Retinal pigment epithelial cell (primary cell): ENCODE results near the gene DNMT3A.

Experiments
- DNase-seq: peaks from one replicate; pipeline ENCODE4 v3.0.0-alpha.2; 2010; ENCODE audit warnings: low read depth
- H3K4me3 ChIP-seq: 2 replicates; pipeline ENCODE4 v1.5.1; 2011; ENCODE audit warnings: mild to moderate bottlenecking, low read length, control low read depth, moderate library complexity
- TF ChIP-seq, protein P1 (sequence below): conservative IDR thresholded peaks from 2 replicates; pipeline ENCODE4 v1.5.1; 2011; ENCODE audit warnings: low read depth, low read length, control low read depth, inconsistent platforms

The DNMT3A gene

DNA sequence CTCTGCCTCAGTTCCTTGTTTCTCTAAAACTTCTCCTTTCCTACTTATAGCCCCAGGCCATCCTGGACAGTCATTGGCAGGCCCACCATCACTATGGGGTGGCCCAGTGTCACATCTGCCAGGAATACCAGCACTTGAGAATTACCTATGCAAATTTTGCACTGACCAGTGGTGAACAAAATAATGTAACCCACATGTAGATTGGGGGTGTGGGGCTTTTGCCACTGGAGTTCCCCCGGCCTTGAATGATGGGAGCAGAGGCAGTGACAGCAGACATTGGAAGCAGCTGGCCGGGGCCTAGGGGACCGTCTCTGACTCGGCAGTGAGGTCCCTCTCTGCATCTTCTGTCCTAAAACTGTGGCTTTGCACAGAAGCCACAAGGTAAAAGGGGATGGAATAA lies 24.9 kb upstream of the DNMT3A start:
- no peak for DNase-seq
- TF ChIP-seq, protein P1, sequence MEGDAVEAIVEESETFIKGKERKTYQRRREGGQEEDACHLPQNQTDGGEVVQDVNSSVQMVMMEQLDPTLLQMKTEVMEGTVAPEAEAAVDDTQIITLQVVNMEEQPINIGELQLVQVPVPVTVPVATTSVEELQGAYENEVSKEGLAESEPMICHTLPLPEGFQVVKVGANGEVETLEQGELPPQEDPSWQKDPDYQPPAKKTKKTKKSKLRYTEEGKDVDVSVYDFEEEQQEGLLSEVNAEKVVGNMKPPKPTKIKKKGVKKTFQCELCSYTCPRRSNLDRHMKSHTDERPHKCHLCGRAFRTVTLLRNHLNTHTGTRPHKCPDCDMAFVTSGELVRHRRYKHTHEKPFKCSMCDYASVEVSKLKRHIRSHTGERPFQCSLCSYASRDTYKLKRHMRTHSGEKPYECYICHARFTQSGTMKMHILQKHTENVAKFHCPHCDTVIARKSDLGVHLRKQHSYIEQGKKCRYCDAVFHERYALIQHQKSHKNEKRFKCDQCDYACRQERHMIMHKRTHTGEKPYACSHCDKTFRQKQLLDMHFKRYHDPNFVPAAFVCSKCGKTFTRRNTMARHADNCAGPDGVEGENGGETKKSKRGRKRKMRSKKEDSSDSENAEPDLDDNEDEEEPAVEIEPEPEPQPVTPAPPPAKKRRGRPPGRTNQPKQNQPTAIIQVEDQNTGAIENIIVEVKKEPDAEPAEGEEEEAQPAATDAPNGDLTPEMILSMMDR, result no peak
- no peak overlapping the region for H3K4me3 ChIP-seq

DNA sequence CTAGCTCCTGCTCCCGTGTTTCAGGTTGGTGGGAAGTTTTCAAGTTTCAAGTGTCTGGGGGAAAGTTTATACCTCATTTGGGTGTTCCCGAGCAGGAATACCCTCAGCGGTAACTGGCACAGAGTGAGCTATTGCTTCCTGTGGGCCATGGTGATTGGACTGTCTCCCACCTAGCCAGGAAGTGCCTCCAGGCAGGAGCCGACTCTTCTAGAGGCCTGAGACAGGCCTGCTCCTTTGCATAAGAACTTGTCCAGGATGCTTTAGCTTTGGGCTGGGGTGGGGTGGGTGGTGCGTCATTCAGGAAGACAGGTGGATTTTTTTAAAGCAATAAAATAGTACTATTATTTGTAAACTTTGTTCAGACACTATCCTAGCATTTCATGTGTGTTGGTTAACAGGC lies 23.5 kb upstream of the DNMT3A start:
- no peak overlapping the region for H3K4me3 ChIP-seq
- TF ChIP-seq, protein P1, result no peak
- no peak for DNase-seq

DNA sequence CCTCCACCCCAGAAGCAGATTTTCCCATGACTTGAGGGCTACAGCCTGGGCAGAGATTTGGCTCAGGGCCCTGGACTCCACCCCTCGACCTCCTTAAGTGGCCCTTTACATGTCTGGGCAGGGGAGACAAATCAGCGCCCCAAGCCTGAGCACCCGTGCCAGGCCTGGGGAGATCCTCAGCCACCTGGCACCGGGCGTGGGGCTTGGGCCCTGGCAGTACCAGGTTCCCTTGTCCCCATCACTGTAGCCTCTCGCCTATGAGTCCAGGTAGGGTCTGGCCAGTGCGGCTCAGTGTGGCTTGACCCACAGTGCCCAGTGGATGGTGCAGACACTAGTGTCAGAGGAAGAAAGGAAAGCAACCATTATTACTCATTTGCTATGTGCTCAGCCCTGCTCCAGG lies 22.0 kb upstream of the DNMT3A start:
- TF ChIP-seq, protein P1, result no peak
- no peak overlapping the region for H3K4me3 ChIP-seq
- DNase-seq, result no peak

DNA sequence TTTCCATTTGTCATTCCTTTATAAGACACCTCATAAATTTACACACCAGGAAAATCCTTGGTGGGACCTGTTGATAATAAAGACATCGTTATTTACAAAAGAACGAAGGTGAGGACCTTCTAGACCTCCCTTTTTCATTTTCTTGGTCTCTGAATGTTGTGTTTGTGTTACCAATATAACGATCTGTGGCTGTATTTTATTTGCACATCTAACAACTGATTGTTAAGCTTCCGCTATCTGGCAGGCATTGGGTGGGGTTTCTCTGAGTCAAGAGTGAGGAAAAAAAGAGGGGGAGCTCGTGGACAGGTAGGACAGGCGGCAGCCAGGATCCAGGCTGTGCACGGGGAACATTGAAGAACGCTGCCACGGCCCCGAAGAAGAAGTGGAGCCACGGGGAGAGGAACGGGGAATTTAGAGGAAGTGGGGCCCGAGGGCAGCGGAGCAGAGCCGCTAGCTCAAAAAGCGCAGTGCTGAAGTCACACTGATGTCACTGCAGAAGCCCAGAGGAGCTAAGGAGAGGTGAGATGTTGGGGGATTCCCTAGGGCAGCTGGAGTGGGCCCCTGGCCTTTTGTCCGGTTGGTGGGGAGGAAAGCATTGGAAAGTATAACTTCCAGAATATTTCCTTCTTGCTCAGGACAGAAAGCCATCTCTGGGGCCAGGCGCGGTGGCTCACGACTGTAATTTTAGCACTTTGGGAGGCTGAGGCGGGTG lies 20.9 kb upstream of the DNMT3A start:
- DNase-seq, result no peak
- peak overlapping the region; percentile 39 for H3K4me3 ChIP-seq
- TF ChIP-seq, protein P1, result no peak

DNA sequence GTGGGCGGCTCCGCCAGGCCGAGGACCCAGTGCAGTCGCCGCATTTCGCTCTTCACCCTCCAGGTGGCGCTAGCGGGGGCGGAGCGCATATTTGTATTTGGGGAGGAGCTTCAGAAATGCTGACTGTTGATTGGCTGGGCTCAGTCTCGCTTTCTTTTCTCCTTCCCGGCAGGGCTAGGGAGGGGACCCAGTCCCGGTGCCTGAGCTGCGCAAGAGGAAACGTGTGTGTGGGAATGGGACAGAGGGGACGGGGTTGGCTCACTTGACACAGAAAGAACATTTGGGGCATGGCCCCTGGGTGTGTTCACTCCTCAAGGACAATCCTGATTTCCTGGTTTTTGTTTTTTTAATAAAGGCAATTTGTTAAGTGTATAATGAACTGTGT lies 20.3 kb upstream of the DNMT3A start:
- peak; percentile 50 for DNase-seq
- H3K4me3 ChIP-seq, result peak overlapping the region; percentile 39
- TF ChIP-seq, protein P1, result peak; percentile 96

DNA sequence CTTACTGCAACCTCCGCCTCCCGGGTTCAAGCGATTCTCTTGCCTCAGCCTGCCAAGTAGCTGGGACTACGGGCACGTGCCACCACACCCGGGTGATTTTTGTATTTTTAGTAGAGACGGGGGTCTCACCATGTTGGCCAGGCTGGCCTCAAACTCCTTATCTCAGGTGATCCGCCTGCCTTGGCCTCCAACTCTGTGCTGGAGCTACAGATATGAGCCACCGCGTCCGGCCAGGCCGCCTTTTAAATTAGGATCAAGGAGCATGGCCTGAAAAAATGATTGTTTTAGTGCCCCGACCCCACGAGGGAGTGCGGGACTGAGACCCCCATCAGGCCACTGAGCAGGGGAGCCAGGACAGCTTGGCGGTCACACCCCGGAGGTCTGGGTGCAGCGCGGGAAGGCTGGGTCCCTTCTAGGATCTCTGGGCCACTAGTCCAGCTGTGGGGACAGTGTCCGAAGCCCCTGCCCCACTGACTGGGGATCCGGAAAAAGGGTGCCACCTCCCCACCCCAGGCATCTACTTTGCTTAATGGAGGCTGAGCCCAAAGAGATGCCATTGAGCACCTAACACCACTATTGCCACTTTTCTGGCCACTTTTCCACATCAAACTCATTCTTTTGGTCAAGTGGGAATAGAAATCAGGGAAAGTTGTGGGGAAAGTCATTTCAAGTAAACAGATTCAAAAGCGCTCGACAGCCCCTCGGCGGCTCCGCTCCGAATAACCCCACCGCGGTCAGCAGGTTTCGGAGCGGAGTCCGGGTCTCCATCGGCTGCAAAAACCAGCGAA lies 19.7 kb upstream of the DNMT3A start:
- TF ChIP-seq, protein P1, result no peak
- H3K4me3 ChIP-seq, result peak overlapping the region; percentile 20
- DNase-seq, result no peak

- no peak for DNase-seq
- TF ChIP-seq, protein P1, result no peak
- no peak overlapping the region for H3K4me3 ChIP-seq
Measured at GRCh38 chr2:25358836-25359235, 17.1 kb upstream of the DNMT3A start.
